Body of pancreas (tissue), 4 donors: ENCODE measurements around the gene KLK2. TPM values are rescaled to one million over a fixed set of nuclear protein-coding genes. Genes with fewer than 3 reads are reported as not detected.

Source experiments
- ATAC-seq: fragments of 150-250 bp; one replicate; pipeline ENCODE4 v1.9.1; 2016
- DNase-seq, 4 donors: peaks; one replicate each; pipeline ENCODE4 v3.0.0-alpha.2; 2019
- H3K27ac ChIP-seq, 4 donors: fragments of 200-600 bp; sonication (generic); 1 replicate in 3 of 4; 2 replicates in 1 of 4; pipeline versions ENCODE4 v1.5.1 to v1.6.1; 2016 to 2019; ENCODE audit warnings: mild to moderate bottlenecking in 1 of 4, mixed read lengths in 1 of 4, moderate library complexity in 1 of 4
- H3K27me3 ChIP-seq, 2 donors: fragments of 200-600 bp; sonication (generic); one replicate each; pipeline ENCODE4 v1.6.0; 2016; ENCODE audit warnings: mild to moderate bottlenecking in 1 of 2
- H3K36me3 ChIP-seq, 2 donors: fragments of 200-600 bp; sonication (generic); replicated peaks in 1 of 2; 2 replicates each; pipeline ENCODE4 v1.5.1; 2016; ENCODE audit warnings: low read depth in 2 of 2; ENCODE audit not compliant: insufficient read depth in 1 of 2
- H3K4me1 ChIP-seq: fragments of 200-600 bp; sonication (generic); one replicate; pipeline ENCODE4 v1.6.0; 2016
- H3K4me3 ChIP-seq, 2 donors: fragments of 200-600 bp; sonication (generic); 1 replicate in 1 of 2; 2 replicates in 1 of 2; pipeline ENCODE4 v1.5.1; 2016 to 2019
- H3K9me3 ChIP-seq, 3 donors: fragments of 200-600 bp; sonication (generic); 1 replicate in 2 of 3; 2 replicates in 1 of 3; pipeline ENCODE4 v1.5.1; 2016
- CTCF ChIP-seq, 7 experiments: fragments of 450-650 bp in 4 of 7; fragments of 200-600 bp in 3 of 7; sonication (generic) in 3 of 7; IDR thresholded peaks; one replicate each; pipeline ENCODE4 v1.5.1; 2016 to 2019; ENCODE audit warnings: antibody characterized with exemption in 7 of 7
- POLR2A ChIP-seq, 3 donors: fragments of 450-650 bp; IDR thresholded peaks; one replicate each; pipeline ENCODE4 v1.6.1; 2016; ENCODE audit warnings: antibody characterized with exemption in 3 of 3, mild to moderate bottlenecking in 2 of 3
- WGBS, 2 donors: methylation state at CpG; one replicate each; pipeline ENCODE4 v1.1.5; 2017; 5-methylcytosine and 5-hydroxymethylcytosine counted together
- intact Hi-C: fragments of 100-400 bp; cut with DNase I; formaldehyde crosslinking; loops from one replicate; pipeline ENCODE4 v1.15.1; 2023
- total RNA-seq, 2 donors: library from RNA; depleted of rRNA; stranded (reverse); fragments of >200 nt; gene quantifications; one replicate each; pipeline ENCODE4 v1.1.0, GENCODE V29; 2016

Gene KLK2
- total RNA-seq, 2 donors from 2014 or later: not detected

- WGBS, 2 donors: 5% methylated on average over 22 to 35 of the region's 36 CpGs
Observed at GRCh38 chr19:50909240-50910070, 36.2 kb downstream of the KLK2 start.

GRCh38 chr19:50910722-50911121, 37.5 kb downstream of the KLK2 start:
- Histone ChIP-seq H3K36me3 (no peaks in the 10 kb centered on the region), H3K4me3 (no peak overlapping the region), H3K9me3 (no peaks in the 10 kb centered on the region), H3K4me1 (peaks cover 3% of the 10 kb centered on the region), H3K27ac (no peak overlapping the region), H3K27me3 (no peaks in the 10 kb centered on the region)
- intact Hi-C loops: no loop called here
- ATAC-seq: no peak
- 29 to 38% methylated on average over 4 of the region's 4 CpGs for whole genome bisulfite sequencing, 2 donors
- TF ChIP-seq POLR2A (IDR thresholded peaks at IDR 0.05) (no peak), CTCF (IDR thresholded peaks at IDR 0.05) (no peak)
- no peak for DNase-seq

More at GRCh38 chr19:50909240-50910070, 36.2 kb downstream of the KLK2 start:
- no peak for TF ChIP-seq CTCF (IDR thresholded peaks at IDR 0.05)
- no peak for TF ChIP-seq POLR2A (IDR thresholded peaks at IDR 0.05)
- Histone ChIP-seq H3K4me3 (no peak overlapping the region), H3K36me3 (no peaks in the 10 kb centered on the region), H3K27ac (no peak overlapping the region), H3K9me3 (no peaks in the 10 kb centered on the region), H3K27me3 (no peaks in the 10 kb centered on the region), H3K4me1 (peaks cover 3% of the 10 kb centered on the region)
- ATAC-seq (peak; percentile 64), DNase-seq (peak; percentile 31 to 69 (median 56))
- intact Hi-C loops: no loop called here

- H3K27me3 ChIP-seq: no peaks in the 10 kb centered on the region
Observed at GRCh38 chr19:50911206-50912101, 38.2 kb downstream of the KLK2 start, which contains the start of gene KLK4. Gene KLK4, minus strand, starts transcription at chr19:50911395. Its CDS starts 657 bp downstream, at chr19:50910738.

GRCh38 chr19:50912102-50912599, 38.9 kb downstream of the KLK2 start:
- H3K9me3 ChIP-seq: no peaks in the 10 kb centered on the region
- no peaks in the 10 kb centered on the region for H3K36me3 ChIP-seq
- 7 to 13% methylated on average over 20 to 21 of the region's 21 CpGs for WGBS, 2 donors
- no peak overlapping the region for H3K4me3 ChIP-seq
- H3K27ac ChIP-seq: no peak overlapping the region
- H3K27me3 ChIP-seq: no peaks in the 10 kb centered on the region
- ATAC-seq (no peak), DNase-seq (no peak)
- intact Hi-C loops: no loop called here
- no peak for TF ChIP-seq CTCF (IDR thresholded peaks at IDR 0.05)
- TF ChIP-seq POLR2A (IDR thresholded peaks at IDR 0.05): no peak
- H3K4me1 ChIP-seq: peaks cover 3% of the 10 kb centered on the region

More at GRCh38 chr19:50911206-50912101, 38.2 kb downstream of the KLK2 start, which contains the start of gene KLK4:
- WGBS, 2 donors: 35 to 47% methylated on average over 8 to 9 of the region's 9 CpGs
- no peaks in the 10 kb centered on the region for H3K9me3 ChIP-seq
- ATAC-seq: no peak
- TF ChIP-seq CTCF (IDR thresholded peaks at IDR 0.05): no peak
- TF ChIP-seq POLR2A (IDR thresholded peaks at IDR 0.05): no peak
- no peaks in the 10 kb centered on the region for H3K36me3 ChIP-seq
- H3K4me1 ChIP-seq: peaks cover 3% of the 10 kb centered on the region
- no peak within 1 kb of the TSS for H3K4me3 ChIP-seq
- H3K27ac ChIP-seq: no peak within 1 kb of the TSS
- no peak for DNase-seq
- intact Hi-C loops: no loop called here
